HG03432 (cell line): Measurements from ENCODE around the gene CENPO.
"Not testable (repeated sequence)": the region's sequence is repeated elsewhere in the genome, so short reads cannot be mapped to it uniquely, and the experiment has no call there.

ENCODE experiments used
- ATAC-seq: cut with Tn5 transposase; IDR thresholded peaks from one replicate; pipeline ENCODE4 v1.9.1; 2021; ENCODE audit warnings: mild to moderate bottlenecking, moderate library complexity; ENCODE audit not compliant: unreplicated experiment

The CENPO gene

GRCh38 chr2:24822049-24822706 lies 29.0 kb downstream of the CENPO start:
- ATAC-seq = no peak

GRCh38 chr2:24824071-24824588 lies 30.9 kb downstream of the CENPO start:
- ATAC-seq = no peak

GRCh38 chr2:24824966-24825882 lies 32.0 kb downstream of the CENPO start:
- no peak for ATAC-seq

GRCh38 chr2:24825883-24826772 lies 32.9 kb downstream of the CENPO start:
- ATAC-seq = no peak

GRCh38 chr2:24826773-24827145 lies 33.5 kb downstream of the CENPO start:
- ATAC-seq = no peak

- ATAC-seq = peak; percentile 80
Measured at GRCh38 chr2:24827321-24828237, 34.4 kb downstream of the CENPO start.

GRCh38 chr2:24828238-24828996 lies 35.2 kb downstream of the CENPO start:
- ATAC-seq = no peak

GRCh38 chr2:24830351-24830750 lies 37.1 kb downstream of the CENPO start:
- no peak for ATAC-seq

GRCh38 chr2:24830786-24831185 lies 37.6 kb downstream of the CENPO start:
- ATAC-seq = no peak

- no peak for ATAC-seq
Measured at GRCh38 chr2:24831221-24832072, 38.2 kb downstream of the CENPO start.

- ATAC-seq = no peak
Measured at GRCh38 chr2:24832073-24832461, 38.8 kb downstream of the CENPO start.

- ATAC-seq = no peak
Measured at GRCh38 chr2:24832521-24832920, 39.3 kb downstream of the CENPO start.

- ATAC-seq = no peak
Measured at GRCh38 chr2:24832931-24833701, 39.9 kb downstream of the CENPO start.

- no peak for ATAC-seq
Measured at GRCh38 chr2:24833821-24834732, 40.9 kb downstream of the CENPO start.

- no peak for ATAC-seq
Measured at GRCh38 chr2:24834733-24835395, 41.6 kb downstream of the CENPO start.

GRCh38 chr2:24835411-24835810 lies 42.2 kb downstream of the CENPO start:
- not testable (repeated sequence) for ATAC-seq
